HCT116 (cell line): ENCODE measurements around the gene ZNF418. TPM values are rescaled to one million over a fixed set of nuclear protein-coding genes. Genes with fewer than 3 reads are reported as not detected.

Experiments used
- ATAC-seq: fragments of 200-7000 bp; cut with Tn5 transposase; 2 replicates; pipeline ENCODE4 v1.9.1; 2020; ENCODE audit warnings: mild to moderate bottlenecking, moderate library complexity
- BruUV-seq: library from RNA; stranded (reverse); fragments of 400-500 nt; replicated peaks from 2 replicates; lab custom pipeline; 2021; lab: Mats Ljungman, UMichigan
- CTCF ChIA-PET: fragments of 300-600 bp; sonication (Branson Sonifier 250); formaldehyde crosslinking; loops from one replicate; lab custom pipeline; 2021; ENCODE audit warnings: antibody characterized with exemption; lab: Charles Lee
- POLR2A ChIA-PET: fragments of 300-600, 350-600 bp; sonication (Branson Sonifier 250); formaldehyde crosslinking; loops from one replicate; lab custom pipeline; 2021; ENCODE audit warnings: antibody characterized with exemption; lab: Charles Lee
- RAD21 ChIA-PET, 2 experiments: fragments of 300-600 bp; sonication (Branson Sonifier 250); formaldehyde crosslinking; loops; one replicate each; lab custom pipeline; 2023; ENCODE audit warnings: low total read pairs in 2 of 2; ENCODE audit not compliant: uncharacterized antibody in 2 of 2, unreplicated experiment in 2 of 2, low non-redundant PET in 1 of 2; lab: Charles Lee
- DNase-seq: peaks from one replicate; pipeline ENCODE4 v3.0.0-alpha.2; 2010; ENCODE audit warnings: low read depth, low spot score
- H2AFZ ChIP-seq: fragments of 200-600 bp; shearing (Covaris generic), sonication (generic); 2 replicates; pipeline ENCODE4 v1.6.1; 2017; ENCODE audit warnings: low read depth, mixed run types, mixed read lengths, antibody characterized with exemption, low read length; ENCODE audit not compliant: poor library complexity, severe bottlenecking
- H3K27ac ChIP-seq: 2 replicates; pipeline ENCODE4 v1.5.1; 2012; ENCODE audit warnings: low read depth, low read length
- H3K27me3 ChIP-seq: fragments of 200-600 bp; sonication (generic); 2 replicates; pipeline ENCODE4 v1.6.1; 2016; ENCODE audit warnings: mixed run types, low read length, mixed read lengths; ENCODE audit not compliant: insufficient read depth
- H3K36me3 ChIP-seq, 2 experiments: fragments of 200-500 bp in 1 of 2; fragments of 200-600 bp in 1 of 2; sonication (Bioruptor generic) in 1 of 2; sonication (generic) in 1 of 2; 2 replicates each; pipeline versions ENCODE4 v1.5.1 to v1.6.1; 2014 to 2016; ENCODE audit warnings: low read length in 2 of 2, inconsistent platforms in 1 of 2, mixed read lengths in 1 of 2, mixed run types in 1 of 2; ENCODE audit not compliant: insufficient read depth in 2 of 2, control insufficient read depth in 1 of 2
- H3K4me1 ChIP-seq, 2 experiments: fragments of 200-600 bp in 1 of 2; sonication (generic) in 1 of 2; 2 replicates each; pipeline versions ENCODE4 v1.5.1 to v1.6.1; 2012 to 2017; ENCODE audit warnings: low read length in 2 of 2, inconsistent platforms in 1 of 2, mild to moderate bottlenecking in 1 of 2, mixed read lengths in 1 of 2, mixed run types in 1 of 2, moderate library complexity in 1 of 2; ENCODE audit not compliant: insufficient read depth in 2 of 2, control insufficient read depth in 1 of 2
- H3K4me2 ChIP-seq: fragments of 200-600 bp; sonication (generic); 2 replicates; pipeline ENCODE4 v1.6.1; 2017; ENCODE audit warnings: mixed run types, low read length, mixed read lengths
- H3K4me3 ChIP-seq, 2 experiments: fragments of 200-600 bp in 1 of 2; sonication (generic) in 1 of 2; replicated peaks in 1 of 2; 2 replicates each; pipeline ENCODE4 v1.5.1; 2011 to 2016; ENCODE audit warnings: low read length in 2 of 2, control low read depth in 1 of 2, low read depth in 1 of 2, mild to moderate bottlenecking in 1 of 2, mixed read lengths in 1 of 2, mixed run types in 1 of 2
- H3K79me2 ChIP-seq: fragments of 200-600 bp; sonication (generic); 2 replicates; pipeline ENCODE4 v1.6.1; 2017; ENCODE audit warnings: mild to moderate bottlenecking, mixed run types, low read length, moderate library complexity, mixed read lengths; ENCODE audit not compliant: insufficient read depth
- H3K9ac ChIP-seq: fragments of 200-600 bp; sonication (generic); 2 replicates; pipeline ENCODE4 v1.6.1; 2016; ENCODE audit warnings: low read length, mixed read lengths
- H3K9me2 ChIP-seq: fragments of 200-600 bp; sonication (generic), shearing (Covaris generic); 2 replicates; pipeline ENCODE4 v1.6.1; 2017; ENCODE audit warnings: mixed run types, mild to moderate bottlenecking, moderate library complexity; ENCODE audit not compliant: insufficient read depth
- H3K9me3 ChIP-seq, 2 experiments: fragments of 200-500 bp in 1 of 2; fragments of 200-600 bp in 1 of 2; sonication (Bioruptor generic) in 1 of 2; sonication (generic) in 1 of 2; 2 replicates each; pipeline ENCODE4 v1.6.1; 2014 to 2017; ENCODE audit warnings: low read length in 2 of 2, mixed read lengths in 2 of 2, inconsistent platforms in 1 of 2, low read depth in 1 of 2, mild to moderate bottlenecking in 1 of 2, mixed run types in 1 of 2, moderate library complexity in 1 of 2; ENCODE audit not compliant: control insufficient read depth in 1 of 2, insufficient read depth in 1 of 2
- H4K20me1 ChIP-seq: fragments of 200-600 bp; sonication (generic), shearing (Covaris generic); 2 replicates; pipeline ENCODE4 v1.6.1; 2017; ENCODE audit warnings: mixed run types, mild to moderate bottlenecking, moderate library complexity; ENCODE audit not compliant: insufficient read depth
- CTCF ChIP-seq, 3 experiments: fragments of 200-600 bp in 1 of 3; sonication (generic) in 1 of 3; IDR thresholded peaks in 2 of 3; conservative IDR thresholded peaks in 1 of 3; 2 replicates each; pipeline ENCODE4 v1.5.1; 2012 to 2017; ENCODE audit warnings: low read depth in 2 of 3, low read length in 2 of 3, antibody characterized with exemption in 1 of 3, borderline replicate concordance in 1 of 3, control low read depth in 1 of 3, mild to moderate bottlenecking in 1 of 3, mixed read lengths in 1 of 3, mixed run types in 1 of 3, moderate library complexity in 1 of 3; ENCODE audit not compliant: insufficient read depth in 1 of 3
- FOSL1 ChIP-seq: IDR thresholded peaks from 2 replicates; pipeline ENCODE4 v1.6.1; 2012; ENCODE audit warnings: low read depth
- MAX ChIP-seq: IDR thresholded peaks from 2 replicates; pipeline ENCODE4 v1.6.1; 2012
- POLR2AphosphoS5 ChIP-seq: IDR thresholded peaks from 2 replicates; pipeline ENCODE4 v1.6.1; 2011; ENCODE audit warnings: mild to moderate bottlenecking, low read depth, low read length, moderate library complexity
- REST ChIP-seq: IDR thresholded peaks from 2 replicates; pipeline ENCODE4 v1.6.1; 2012; ENCODE audit warnings: low read depth
- YY1 ChIP-seq: IDR thresholded peaks from 2 replicates; pipeline ENCODE4 v1.6.1; 2011; ENCODE audit warnings: low read length, low read depth, moderate library complexity, mild to moderate bottlenecking; ENCODE audit not compliant: insufficient replicate concordance; ENCODE audit errors: extremely low read depth
- ZNF274 ChIP-seq: fragments of 200-500 bp; sonication (Bioruptor generic); IDR thresholded peaks from 2 replicates; pipeline ENCODE4 v1.6.1; 2014; ENCODE audit warnings: mild to moderate bottlenecking, low read depth, low read length, inconsistent platforms
- intact Hi-C: fragments of 100-400 bp; cut with micrococcal nuclease; formaldehyde crosslinking; loops from 2 replicates; pipeline ENCODE4 v1.10.0; 2022
- total RNA-seq: library from RNA; stranded (reverse); gene quantifications from one replicate; pipeline ENCODE4 v1.2.1, GENCODE V29; 2021; ENCODE audit not compliant: unreplicated experiment

The ZNF418 gene
- total RNA-seq, 1 experiment from 2014 or later = not detected

GRCh38 chr19:57888560-57889231 lies 46.5 kb downstream of the ZNF418 start, which contains the start of gene ZNF814:
ZNF814 (minus strand) TSS chr19:57889037; CDS start chr19:57888802, 235 bp downstream.
- H3K27me3 ChIP-seq = no peaks in the 10 kb centered on the region
- H3K36me3 ChIP-seq = no peaks in the 10 kb centered on the region
- DNase-seq = no peak
- BruUV-seq = no TSS peak
- H3K9me3 ChIP-seq = peaks cover 0 to 16% of the 10 kb centered on the region in 2 experiments; a peak in 1 of 4 replicates
- TF ChIP-seq MAX (no peak), YY1 (no peak), REST (no peak), ZNF274 (no peak), POLR2AphosphoS5 (no peak), CTCF (IDR thresholded peaks at IDR 0.05 in 2 of 3, conservative IDR thresholded peaks at IDR 0.05 in 1 of 3; ENCODE audit: borderline replicate concordance in 1 of 3, insufficient read depth in 1 of 3, low read depth in 2 of 3, low read length in 2 of 3) (peak in 2 of 3 experiments; percentile 25 to 48; a peak in 2 of 6 replicates), FOSL1 (no peak)
- TF ChIP-seq, all 23 proteins: peak for 1
- Histone ChIP-seq H4K20me1 (no peaks in the 10 kb centered on the region), H3K4me1 (no peaks in the 10 kb centered on the region), H3K4me2 (no peak within 1 kb of the TSS), H3K79me2 (no peaks in the 10 kb centered on the region), H3K9ac (no peak within 1 kb of the TSS), H3K27ac (no peak within 1 kb of the TSS), H3K9me2 (no peaks in the 10 kb centered on the region), H2AFZ (no peak within 1 kb of the TSS), H3K4me3 (no peak within 1 kb of the TSS)
- POLR2A ChIA-PET = no interaction called here
- CTCF ChIA-PET = no interaction called here
- peak; percentile 52; the same call in 1 of the 2 replicates for ATAC-seq
- intact Hi-C loops = no loop called here
- RAD21 ChIA-PET = no interaction called here
